Prostate gland (tissue), 2 donors: Measurements from ENCODE around the gene SH3GL3.

Experiments used
- CTCF ChIP-seq, 4 experiments: fragments of 200-600 bp in 2 of 4; fragments of 450-650 bp in 2 of 4; sonication (generic) in 2 of 4; IDR thresholded peaks; 1 replicate in 3 of 4; 2 replicates in 1 of 4; pipeline ENCODE4 v1.5.1; 2016 to 2019; ENCODE audit warnings: antibody characterized with exemption in 4 of 4, mild to moderate bottlenecking in 2 of 4, moderate library complexity in 2 of 4
- POLR2A ChIP-seq: fragments of 450-650 bp; IDR thresholded peaks from one replicate; pipeline ENCODE4 v1.6.1; 2016; ENCODE audit warnings: antibody characterized with exemption, mild to moderate bottlenecking
- POLR2AphosphoS5 ChIP-seq: sonication (generic); formaldehyde crosslinking; IDR thresholded peaks from one replicate; pipeline ENCODE4 v1.6.1; 2017; ENCODE audit warnings: antibody characterized with exemption

GRCh38 chr15:83422081-83422480 lies 25.1 kb upstream of the SH3GL3 start:
- TF ChIP-seq CTCF (IDR thresholded peaks at IDR 0.05) (no peak), POLR2A (no peak), POLR2AphosphoS5 (no peak)
